ENCODE data around the gene SLC9A6.
"Not testable (repeated sequence)": the region's sequence is repeated elsewhere in the genome, so short reads cannot be mapped to it uniquely, and the experiment has no call there.

The SLC9A6 gene

DNA sequence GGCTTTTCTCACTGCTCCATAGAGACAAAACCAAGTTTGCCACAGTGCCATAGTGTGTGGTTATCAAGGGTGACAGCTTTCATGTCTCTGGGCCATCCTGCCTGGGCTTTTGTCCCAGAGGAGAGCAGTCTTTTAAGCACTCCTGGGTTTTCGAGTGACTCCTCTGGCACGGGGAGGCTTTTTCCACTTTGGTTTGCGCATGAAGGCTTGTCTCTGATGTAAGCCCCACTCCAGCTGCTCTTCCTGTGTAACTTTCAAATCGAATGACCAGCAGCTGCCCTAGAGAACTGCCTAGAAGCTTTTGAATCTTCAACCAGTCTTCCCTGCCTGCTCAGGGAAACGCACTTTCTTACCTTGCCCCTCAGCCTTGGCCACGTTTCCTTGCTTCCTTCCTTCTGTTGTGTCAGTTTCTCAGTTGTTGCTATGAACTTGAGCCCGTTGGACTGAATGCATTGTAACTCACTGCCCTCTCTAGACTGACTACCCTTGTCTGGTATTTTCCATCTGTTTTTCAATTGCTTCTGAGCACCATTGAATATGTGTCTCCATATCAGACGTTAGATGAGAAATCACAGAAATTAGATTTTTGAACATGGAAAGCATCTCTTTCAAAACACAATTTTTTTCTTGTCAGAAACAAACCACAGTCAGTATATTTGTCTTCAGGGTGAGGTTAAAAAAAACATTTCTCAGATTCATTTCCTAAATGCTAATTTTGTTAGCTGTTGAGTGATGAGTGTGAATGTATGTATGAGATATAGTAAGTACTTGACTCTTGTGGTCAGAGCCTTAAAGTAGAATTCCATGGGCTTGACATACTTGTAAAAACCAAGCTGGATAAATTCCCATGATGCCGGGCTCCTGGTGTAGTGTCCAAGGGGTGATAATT lies 45.3 kb downstream of the SLC9A6 start:
- DNase-seq (ENCODE audit: low spot score): no peak

DNA sequence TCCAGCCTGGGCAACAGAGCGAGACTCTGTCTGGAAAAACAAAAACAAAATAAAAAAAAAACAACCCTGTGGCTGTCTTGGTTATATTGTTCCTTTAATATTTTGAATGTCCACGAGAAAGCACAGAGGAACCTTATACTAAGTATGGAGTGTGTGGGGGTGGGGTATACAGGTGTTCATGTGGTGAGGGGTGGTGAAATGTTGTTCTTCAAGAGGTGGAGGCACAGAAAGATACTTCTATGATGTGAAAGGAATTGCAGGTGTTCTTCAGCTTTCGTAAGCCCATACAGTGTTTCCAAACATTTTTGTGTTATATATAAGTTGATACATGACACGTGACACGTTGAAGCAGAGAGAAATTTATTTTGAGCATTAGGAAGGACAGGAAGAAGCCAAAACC lies 46.4 kb downstream of the SLC9A6 start:
- DNase-seq (ENCODE audit: low spot score): no peak

DNA sequence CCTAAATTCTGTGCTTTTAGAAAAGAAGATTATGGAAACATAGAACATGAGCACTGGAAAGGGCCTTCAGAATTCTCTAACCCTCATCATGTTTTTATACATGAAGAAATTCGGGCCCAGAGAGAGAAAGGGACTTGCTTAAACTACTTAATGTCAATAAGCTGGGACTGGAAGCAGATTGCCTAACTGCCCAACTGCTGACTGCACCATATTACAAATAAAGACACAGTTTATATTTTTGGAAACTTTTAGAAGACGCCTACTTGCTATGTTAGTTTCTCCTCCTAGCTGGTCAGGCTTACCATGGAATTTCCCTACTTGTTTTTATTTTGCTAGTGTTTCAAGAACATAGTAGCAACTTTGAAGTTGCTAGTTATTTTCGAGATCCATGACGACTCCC lies 47.1 kb downstream of the SLC9A6 start:
- no peak for DNase-seq (ENCODE audit: low spot score)

DNA sequence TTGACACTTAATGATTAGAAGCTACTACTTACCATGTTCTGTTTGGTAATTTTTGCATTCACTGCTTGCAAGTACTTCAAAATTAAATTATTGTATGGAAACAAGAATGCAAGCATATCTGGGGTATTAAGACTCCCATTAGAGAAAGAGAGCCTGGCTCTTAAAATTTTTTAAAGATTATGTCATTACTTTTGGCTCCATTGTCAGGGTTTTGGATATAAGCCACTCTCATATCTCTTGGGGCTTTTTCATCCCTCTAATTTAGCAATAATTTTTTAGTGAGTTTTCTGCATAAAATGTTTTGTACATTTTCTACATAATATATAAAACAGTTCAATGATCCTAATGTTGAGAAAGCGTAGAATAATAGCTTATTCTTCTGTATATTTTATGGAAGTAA lies 49.4 kb downstream of the SLC9A6 start:
- no peak for DNase-seq (ENCODE audit: low spot score)

DNA sequence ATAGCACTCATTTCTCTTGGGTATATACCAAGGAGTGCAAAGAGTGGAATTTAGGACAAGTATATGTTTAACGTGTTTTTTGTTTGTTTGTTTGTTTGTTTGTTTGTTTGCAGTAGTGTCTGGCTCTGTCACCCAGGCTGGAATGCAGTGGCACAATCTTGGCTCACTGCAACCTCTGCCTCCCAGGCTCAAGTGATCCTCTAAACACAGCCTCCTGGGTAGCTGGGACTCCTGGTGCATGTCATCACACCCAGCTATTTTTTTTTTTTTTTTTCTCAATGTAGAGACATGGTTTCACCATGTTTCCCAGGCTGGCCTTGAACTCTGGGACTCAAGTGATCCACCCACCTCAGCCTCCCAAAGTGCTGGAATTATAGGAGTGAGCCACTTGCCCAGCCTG lies 50.4 kb downstream of the SLC9A6 start:
- DNase-seq (ENCODE audit: low spot score): no peak

DNA sequence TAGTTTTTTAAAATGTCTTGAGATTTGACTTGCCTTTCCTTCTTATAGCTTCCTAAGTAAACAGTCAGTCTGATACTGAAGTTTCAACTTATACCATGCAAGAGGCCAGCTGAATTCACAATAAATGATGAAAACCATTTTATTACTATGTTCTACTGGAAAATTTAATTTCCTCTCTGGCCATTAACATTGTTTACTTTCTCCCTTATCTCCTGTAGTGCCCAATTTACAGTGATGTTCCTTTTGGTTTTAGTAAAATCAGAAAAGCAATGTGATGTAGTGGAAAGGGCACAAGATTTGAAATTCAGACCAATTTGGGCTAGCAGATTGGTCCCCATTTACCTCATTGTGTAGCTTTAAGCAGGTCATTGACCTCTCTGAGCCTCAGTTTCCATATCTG lies 54.2 kb downstream of the SLC9A6 start:
- DNase-seq (ENCODE audit: low spot score): no peak

DNA sequence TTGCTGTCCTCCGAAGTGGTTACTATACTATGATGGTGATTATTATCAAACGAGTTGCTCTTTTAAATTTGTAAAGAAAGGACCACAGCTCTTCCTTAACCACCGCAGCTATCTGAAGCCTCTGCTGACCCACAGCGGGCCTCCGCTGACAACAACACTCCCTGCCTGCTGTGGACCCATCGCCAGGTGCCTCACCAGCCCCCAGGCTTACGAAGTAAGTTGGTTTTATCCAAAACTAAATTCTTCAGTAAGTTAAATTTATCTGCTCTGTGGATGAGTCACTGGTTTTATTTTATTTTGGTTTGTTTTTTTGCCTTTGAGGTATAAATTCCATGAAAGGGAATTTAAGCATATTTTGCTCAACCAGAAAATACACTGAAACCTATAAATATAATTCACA lies 54.7 kb downstream of the SLC9A6 start:
- DNase-seq (ENCODE audit: low spot score): no peak

DNA sequence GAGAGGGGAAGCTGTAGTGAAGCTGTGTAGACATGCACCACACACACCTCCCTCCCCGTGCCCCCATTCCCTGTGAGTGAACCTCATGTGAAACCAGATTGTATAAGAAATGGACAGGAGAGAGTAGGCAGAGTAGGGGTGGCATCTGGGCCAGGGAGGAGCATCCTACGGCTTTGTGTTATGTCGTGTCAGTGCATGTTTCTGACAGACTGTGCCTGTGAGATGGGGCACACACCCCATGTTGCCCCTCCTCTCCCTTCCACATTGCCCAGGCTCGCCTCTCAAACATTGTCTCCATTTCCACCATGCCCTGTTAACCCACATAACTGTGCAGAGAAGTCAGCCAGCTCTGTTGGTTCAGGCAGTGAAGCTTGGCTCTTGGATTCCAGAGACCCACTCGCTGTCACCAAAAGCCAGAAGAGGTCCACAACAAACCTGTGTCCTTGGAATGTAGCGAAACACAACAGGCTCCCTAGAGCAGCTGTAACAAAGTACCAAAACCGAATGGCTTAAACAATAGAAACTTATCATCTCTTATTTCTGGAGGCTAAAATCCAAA lies 56.1 kb downstream of the SLC9A6 start:
- no peak for DNase-seq (ENCODE audit: low spot score)

DNA sequence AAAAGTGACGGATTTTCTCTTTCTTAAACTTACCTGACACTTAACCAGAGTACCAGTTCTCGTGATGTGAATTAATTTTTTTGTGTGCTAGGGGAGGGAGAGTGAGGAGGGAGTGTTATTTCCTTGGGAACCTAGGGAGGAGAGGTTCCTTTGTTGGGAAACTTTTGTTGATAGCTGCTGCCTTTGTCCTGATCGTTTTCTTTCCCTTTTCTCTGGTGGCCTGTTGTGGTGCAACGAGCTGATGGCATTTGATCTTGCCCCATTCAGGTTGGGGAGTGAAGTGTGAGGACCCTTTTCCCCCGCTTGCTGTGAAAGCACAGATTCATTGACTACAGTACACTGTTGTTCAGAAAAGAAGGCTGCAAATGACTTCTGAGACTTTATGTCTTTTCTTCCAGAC lies 59.8 kb downstream of the SLC9A6 start:
- DNase-seq (ENCODE audit: low spot score): no peak

DNA sequence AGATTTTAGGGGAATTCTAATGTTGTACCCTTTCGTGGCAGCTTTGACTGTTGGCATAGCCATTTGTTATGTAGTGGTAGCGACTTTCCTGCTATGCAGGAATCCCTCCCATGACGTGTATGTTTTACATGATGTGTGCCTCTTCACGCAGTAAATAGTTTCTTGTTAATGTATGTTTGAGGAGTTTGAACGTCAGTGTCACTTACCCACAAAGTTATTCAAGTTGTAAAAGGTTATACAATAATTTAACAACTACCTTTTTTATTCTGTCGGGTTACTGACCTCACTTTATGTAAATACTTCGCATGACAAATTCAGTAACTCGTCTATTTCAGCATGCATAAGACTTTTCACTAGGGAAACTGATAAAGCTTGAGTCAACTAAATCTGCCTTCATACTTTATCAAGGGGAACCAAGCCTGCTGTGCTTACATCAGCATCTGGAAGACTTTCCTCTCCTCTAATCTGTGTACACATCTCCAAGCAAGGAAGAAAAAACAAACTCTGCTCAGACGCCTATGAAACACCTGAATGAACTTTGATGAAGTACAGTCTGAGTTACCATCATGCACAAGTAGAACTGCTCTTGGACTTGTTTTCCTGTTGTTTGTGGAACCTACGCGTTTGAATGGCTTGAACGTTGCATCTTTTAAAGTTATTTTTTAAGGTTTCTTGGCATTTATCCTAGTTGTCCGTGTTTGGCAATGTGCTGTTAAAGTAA lies 61.2 kb downstream of the SLC9A6 start:
- no peak for DNase-seq (ENCODE audit: low spot score)

DNA sequence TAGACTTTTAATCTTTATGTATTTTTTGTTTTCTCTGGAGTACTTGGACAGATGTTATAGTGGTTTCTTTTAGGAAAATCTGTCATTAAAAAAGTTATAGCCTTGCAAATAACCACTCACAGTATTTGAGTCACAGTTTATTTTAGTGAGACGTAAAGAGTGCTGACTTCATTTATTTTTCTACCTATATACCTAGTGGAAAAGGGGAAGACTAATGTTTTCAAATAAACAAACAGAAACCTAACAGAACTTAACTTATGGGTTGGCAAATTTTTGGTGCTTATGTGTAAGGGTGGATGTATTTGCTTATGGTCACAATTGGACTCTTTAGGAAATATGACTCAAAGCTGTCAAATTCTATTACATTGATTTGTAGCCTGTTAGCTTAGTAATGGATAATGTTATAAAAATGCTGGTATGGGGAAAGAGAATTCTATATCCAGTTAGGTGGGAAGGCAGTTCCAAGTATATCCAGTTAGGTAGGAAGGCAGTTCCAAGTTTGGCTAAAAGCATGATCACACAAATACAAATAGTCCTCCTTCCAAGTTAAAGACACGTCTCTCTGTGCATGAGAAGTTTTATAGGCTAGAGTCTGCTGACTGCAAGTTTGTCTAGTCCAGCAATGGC lies 61.9 kb downstream of the SLC9A6 start:
- no peak for DNase-seq (ENCODE audit: low spot score)

DNA sequence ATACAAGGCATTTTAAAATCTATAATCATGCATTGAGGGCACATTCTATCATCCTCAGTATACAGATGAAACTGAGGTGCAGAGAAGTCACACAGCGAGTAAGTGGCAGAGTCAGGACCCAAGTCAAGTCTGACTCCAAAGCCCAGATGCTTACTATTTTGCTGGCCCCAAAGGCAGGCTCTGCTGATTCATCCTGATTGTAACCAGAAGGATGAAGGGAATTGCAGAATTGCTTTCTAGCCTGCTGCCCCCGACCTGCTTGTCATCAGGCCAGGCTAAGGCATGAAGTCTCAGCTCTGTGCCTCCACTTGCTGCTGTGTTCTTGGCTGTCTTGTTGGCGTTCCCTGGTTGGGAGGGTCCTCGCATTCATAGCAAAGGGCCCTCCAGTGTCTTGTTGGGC lies 62.7 kb downstream of the SLC9A6 start:
- no peak for DNase-seq (ENCODE audit: low spot score)

DNA sequence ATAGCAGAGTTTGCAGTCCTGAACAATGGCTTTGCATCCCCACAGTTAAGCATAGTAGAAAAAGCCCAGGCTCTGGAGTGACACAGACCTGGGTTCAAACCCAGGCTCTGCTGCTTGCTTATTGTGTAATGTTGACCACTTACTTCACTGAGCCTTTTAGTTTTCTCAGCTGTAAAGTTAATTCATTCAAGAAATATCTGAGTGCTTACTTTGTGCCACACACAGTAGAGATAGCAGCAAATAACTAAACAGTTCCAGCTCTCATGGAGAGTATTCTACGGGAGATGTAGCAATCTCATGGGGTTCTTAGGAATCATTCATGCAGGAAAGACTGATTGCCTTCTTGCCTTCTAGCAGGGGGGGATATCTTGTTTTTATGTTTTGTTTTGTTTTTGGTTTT lies 63.2 kb downstream of the SLC9A6 start:
- DNase-seq (ENCODE audit: low spot score): no peak

DNA sequence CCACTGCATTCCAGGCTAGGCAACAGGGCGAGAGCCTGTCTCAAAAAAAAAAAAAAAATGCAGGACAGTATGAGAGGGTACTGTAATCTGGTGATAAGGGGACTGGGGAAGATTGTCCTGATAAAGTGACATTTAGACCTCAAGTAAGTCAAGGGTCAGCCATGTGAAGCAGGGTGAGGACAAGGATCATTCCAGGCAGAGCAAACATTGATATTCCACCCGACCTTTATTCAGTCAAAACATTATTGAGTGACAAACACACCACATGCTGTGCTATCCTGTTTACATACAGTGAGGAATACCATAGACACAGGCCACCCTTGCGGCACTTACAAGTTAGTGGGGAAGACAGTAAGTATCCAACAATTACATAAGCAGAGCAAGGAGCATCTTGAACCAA lies 64.4 kb downstream of the SLC9A6 start:
- DNase-seq (ENCODE audit: low spot score): no peak

DNA sequence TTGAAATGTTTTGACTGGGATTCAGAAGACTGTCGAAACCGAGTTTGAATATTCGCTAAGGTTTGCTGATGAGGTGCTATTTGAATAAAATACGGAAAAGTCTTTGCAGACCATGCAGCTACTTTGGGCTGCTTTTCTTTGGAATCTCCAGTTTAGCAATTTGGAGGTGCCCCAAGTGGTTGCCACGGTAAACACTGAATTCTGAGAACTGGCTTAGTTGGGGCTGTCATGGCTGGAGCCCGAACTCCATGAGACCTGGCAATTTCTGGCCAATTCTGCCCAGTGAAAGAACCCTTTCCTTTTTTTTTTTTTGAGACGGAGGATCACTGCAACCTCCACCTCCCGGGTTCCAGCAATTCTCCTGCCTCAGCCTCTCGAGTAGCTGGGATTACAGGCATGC lies 65.6 kb downstream of the SLC9A6 start:
- DNase-seq (ENCODE audit: low spot score): not testable (repeated sequence)

DNA sequence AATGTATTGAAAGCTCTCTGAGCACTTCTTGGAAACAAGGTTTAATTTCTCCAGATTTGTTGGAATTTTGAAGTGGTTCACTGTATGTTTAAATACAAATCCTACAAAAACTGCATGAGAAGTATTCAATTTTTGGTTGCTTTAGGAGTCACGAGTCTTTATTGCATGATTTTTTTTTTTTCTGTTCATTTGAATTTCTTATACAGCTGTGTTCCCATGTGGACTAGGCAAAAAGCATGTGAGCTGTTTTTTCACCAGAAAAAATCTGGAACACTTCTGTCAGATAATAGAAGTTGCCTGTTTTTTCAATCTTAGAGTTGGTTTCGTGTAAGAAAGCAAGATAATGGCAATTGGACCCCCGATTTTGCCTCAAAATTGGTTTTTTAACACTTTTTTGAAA lies 66.4 kb downstream of the SLC9A6 start:
- no peak for DNase-seq (ENCODE audit: low spot score)

DNA sequence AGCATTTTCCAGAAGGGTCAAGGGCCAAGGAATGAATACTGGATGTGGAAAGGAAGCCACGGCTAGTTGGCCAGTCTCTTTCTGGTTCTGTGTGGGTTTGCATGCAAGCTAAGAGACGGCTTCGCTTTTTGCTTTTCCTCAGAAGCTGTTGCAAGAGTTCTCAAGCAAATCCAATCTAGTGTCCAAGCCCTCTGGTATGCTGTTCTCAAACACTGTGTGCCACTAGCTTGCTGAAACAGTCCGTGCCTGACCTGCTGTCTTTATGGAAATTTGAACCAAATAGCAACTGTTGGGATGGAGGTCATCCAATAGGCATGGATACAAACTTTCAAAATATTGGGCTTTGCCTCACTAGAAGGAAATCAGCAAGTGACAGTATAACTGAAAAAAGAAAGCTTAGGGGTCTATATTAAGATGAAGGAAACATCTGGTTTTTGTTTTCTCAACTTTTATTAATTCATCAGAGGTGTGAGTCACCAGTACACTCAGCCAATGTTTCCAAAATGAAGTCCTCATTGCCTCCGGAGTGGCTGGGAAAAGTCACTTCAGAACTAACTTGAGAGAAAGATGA lies 70.5 kb downstream of the SLC9A6 start:
- no peak for DNase-seq (ENCODE audit: low spot score)

DNA sequence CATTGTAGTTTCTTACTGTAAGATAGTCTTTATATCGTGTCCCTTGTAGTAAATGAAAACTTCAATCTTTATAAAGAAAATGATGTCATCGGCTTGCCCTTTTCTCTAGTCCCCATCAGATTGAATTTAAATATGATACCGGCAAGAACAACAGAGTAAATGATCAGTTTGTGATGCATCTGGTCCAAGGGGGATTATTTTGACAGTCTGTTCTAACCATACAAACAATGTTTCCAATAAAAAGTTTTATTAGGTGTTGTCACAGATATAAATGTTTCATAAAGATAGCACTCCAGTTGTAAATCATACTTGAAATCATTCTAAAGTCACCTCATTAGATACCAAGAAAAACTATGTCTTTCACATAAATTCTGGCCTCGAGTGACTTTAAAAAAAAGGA lies 72.3 kb downstream of the SLC9A6 start:
- no peak for DNase-seq (ENCODE audit: low spot score)

DNA sequence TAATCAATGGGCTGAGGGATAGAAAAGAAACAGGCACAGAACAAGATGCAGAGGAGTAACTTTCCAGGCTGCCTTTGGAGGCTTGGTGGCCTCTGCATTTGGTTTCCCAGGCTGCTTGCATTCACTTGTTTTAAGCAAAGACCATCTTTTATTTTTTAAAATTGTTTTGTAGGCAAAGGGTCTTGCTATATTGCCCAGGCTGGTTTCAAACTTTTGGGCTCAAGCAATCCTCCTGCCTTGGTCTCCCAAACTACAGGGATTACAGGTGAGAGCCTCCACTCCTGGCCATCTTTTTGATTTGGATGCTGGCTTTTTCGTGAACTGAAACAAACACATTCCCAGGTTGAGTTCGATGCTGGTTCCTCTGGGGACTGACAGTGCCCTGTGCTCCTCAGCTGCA lies 74.1 kb downstream of the SLC9A6 start:
- no peak for DNase-seq (ENCODE audit: low spot score)

DNA sequence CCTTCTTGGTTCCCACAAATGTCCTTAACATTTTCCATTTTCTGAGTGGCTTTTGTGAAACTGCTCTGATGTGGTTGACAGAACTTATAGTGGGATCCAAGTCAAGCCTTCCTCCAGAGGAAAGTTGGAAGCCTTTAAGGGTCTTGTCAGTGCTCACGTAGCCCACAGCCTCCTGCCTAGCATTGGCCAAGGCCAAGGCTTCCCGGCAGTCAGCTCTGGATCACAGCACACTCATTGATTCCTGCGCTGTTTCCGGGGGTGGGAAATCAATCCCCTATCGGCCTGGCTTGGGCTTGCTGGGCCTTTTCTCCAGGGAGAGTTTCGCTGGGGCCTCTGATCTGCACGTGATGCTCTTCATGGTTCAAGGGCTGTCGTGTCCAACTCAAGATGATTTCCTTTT lies 76.1 kb downstream of the SLC9A6 start:
- no peak for DNase-seq (ENCODE audit: low spot score)

DNA sequence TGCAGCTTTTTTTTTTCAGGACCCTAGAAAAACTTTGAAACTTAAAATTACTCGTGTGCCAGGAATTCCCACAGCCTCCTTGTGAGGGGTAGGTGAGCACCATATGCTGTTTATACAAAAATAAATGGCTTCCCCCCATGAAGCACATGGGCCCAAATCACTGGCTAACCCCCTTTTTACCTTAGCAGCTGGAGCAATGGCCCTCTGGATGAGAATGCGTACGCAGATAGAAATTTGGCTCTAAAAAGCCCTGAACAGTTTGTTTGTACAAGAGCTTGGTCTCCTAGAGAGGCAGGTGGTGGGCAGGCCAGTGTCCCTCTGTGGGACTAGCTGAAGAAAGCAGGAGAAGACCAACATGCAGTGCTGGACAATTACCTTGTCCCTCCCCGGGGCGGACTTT lies 76.5 kb downstream of the SLC9A6 start:
- no peak for DNase-seq (ENCODE audit: low spot score)

DNA sequence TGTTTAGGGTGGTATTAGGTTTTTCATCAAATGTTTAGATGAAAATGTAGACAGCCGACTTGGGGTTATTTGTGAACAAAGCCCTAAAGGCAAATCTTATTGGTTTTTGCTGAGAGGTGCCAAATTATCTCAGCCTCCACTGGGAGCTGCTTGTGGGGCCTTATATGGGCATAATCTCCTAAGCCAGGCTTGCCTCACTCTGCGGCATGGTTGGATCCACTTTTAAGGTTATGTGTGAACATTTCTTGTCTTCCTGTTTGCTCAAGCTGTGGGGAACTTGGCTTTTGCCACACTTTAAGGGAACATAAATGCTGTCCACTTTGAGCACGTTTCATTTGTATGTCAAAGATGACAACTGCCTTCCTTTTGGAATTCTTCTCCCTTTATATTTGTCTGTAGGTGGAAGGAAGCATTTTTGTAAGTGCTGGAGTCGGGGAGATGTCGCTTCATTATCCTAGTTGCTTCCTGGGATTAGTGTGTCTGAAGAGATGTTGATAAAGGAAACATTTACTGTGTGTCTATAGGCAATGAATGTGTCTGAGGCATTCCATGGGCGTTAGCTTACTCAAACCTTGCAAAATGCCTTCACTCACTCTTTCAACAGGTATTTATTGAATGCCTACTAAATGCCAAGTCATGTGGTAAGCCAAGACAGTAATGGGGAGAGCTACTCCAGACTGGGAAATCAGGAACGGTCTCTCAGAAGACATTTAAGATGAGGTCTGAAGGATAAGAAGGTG lies 78.3 kb downstream of the SLC9A6 start:
- DNase-seq (ENCODE audit: low spot score): no peak
